ENCODE results near the gene POLDIP2.

DNA sequence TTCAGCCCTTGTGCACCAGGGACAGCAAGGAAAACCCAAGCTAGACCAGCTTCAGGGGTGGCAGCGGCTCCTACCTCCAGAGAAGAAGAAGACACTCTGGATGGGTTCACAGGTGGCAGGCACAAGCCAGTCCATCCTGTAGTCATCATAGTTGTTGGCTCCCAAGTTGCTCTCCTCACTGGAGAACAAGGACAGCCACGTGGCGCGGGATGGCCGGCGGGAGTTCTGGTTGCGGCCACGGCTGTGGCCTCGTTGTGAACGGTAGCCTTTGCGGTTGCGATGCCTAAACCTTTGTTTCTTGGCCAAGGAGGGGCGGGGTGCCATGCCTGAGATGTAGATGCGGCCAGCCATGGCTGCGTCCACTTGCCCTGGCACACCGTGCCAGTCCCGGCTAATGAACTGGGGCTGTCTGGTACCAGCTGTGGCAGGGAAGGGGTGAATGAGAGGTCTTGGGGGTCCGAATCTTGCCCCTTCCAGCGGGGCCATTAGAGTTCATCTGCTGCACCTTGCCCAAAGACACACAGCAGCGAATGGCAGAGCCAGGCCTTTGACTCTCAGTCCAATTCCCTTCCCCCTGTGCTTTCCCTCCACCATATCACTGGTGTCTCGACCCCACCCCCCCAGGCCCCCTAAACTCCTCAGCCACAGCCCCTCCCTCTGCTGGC lies 10.4 kb upstream of the POLDIP2 start:
- TF ChIP-seq, protein P1, sequence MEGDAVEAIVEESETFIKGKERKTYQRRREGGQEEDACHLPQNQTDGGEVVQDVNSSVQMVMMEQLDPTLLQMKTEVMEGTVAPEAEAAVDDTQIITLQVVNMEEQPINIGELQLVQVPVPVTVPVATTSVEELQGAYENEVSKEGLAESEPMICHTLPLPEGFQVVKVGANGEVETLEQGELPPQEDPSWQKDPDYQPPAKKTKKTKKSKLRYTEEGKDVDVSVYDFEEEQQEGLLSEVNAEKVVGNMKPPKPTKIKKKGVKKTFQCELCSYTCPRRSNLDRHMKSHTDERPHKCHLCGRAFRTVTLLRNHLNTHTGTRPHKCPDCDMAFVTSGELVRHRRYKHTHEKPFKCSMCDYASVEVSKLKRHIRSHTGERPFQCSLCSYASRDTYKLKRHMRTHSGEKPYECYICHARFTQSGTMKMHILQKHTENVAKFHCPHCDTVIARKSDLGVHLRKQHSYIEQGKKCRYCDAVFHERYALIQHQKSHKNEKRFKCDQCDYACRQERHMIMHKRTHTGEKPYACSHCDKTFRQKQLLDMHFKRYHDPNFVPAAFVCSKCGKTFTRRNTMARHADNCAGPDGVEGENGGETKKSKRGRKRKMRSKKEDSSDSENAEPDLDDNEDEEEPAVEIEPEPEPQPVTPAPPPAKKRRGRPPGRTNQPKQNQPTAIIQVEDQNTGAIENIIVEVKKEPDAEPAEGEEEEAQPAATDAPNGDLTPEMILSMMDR (conservative IDR thresholded peaks at IDR 0.05; ENCODE audit: low read length), result no peak
- TF ChIP-seq EZH2phosphoT487 (IDR thresholded peaks at IDR 0.05; ENCODE audit: borderline replicate concordance), result no peak
